Measurements from ENCODE around the gene STX18.

The STX18 gene

GRCh38 chr4:4416981-4417380 is 124.9 kb downstream of the STX18 start:
- DNase-seq: no peak

- no peak for DNase-seq
Observed at GRCh38 chr4:4415806-4416805, 125.7 kb downstream of the STX18 start.

- DNase-seq: no peak
Observed at GRCh38 chr4:4415107-4415805, 126.6 kb downstream of the STX18 start.

- no peak for DNase-seq
Observed at GRCh38 chr4:4413806-4414205, 128.0 kb downstream of the STX18 start.

- DNase-seq: no peak
Observed at GRCh38 chr4:4413373-4413725, 128.5 kb downstream of the STX18 start.

DNA sequence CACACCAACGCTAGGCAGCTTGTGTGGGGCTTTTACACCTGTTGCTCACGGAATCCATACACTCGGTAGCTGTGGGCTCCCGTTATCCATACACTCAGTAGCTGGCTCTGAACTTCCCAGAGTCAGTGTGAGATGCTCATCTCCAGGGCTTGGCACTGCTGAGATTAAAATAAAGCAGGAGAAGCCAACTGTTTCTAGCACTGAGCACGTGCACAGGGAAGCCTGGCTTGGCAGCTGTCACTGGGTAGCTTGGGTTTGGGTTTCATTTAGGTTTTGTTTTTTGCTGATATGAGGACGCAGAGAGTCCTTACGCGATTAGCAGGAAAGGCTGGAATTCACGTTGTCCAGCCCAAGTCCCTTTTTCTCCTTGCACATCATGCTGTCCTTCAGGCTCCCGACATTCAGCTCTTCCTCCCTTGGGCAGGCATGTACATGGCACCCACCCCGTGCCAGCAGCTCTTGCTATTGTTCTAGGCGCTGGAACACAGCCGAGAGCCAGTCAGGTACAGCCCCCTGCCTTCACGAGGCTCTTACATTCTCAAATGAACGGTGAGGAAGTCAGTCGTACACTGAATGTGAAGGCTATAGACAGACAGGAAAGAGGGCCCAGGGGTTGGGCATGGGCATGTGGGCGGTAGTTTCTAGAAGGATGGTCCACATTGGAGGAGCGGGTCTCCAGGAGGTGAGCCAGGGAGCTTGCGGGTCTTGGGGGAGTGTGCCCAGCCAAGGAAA is 129.0 kb downstream of the STX18 start:
- DNase-seq: no peak

- no peak for DNase-seq
Observed at GRCh38 chr4:4411906-4412305, 129.9 kb downstream of the STX18 start.

GRCh38 chr4:4410271-4410670 is 131.6 kb downstream of the STX18 start:
- DNase-seq: no peak

- no peak for DNase-seq
Observed at GRCh38 chr4:4409416-4410115, 132.3 kb downstream of the STX18 start.

DNA sequence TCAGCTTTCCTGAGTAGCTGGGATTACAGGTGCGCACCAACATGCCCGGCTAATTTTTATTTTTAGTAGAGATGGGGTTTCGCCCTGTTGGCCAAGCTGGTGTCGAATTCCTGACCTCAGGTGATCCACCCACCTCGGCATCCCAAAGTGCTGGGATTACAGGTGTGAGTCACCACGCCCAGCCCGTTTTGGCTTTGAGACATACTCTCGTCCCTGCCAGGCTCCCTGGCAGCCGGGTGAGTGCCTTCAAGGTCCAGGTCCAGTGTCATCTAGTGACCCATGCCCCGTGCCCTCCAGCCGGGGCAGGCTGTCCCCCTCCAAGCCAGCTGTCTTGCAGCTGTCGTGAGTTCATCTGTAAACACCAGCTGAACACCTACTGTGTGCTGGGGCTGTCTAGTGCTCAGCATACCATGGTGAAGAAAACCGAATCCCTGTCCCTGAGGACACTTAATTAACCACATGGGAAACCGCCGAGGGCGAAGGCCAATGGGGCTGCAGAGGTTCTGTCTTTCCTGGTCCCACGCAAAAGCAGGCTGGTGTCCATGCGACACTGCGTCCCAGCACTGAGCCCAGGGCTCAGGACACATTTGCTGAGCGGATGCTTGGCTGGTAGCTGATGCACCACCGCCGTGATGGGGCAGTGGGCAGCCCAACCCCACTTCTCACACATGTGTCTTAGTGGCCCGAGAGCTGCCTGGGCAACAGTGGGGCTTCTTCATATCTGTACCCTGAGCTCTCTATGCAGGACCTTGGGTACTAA is 133.1 kb downstream of the STX18 start:
- no peak for DNase-seq

DNA sequence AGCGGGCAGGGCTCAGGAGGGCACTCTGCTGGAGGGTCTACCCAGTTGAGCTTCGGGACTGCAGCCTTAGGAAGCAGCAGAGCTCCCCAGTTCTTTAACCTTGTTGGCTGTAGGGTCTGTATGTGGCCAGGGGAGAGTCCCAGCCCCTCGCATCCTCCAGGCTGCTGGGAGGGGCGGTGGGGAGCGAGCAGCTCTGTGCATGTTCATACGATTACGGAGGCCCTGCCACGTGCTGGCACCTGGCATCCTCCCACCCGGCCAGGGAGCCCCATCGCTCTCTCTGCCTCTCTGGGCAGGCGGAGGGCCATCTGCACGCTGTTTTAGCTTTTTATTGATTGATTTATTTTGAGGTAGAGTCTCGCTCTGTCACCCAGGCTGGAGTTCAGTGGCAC is 133.7 kb downstream of the STX18 start:
- DNase-seq: no peak

- no peak for DNase-seq
Observed at GRCh38 chr4:4407299-4408131, 134.3 kb downstream of the STX18 start.

DNA sequence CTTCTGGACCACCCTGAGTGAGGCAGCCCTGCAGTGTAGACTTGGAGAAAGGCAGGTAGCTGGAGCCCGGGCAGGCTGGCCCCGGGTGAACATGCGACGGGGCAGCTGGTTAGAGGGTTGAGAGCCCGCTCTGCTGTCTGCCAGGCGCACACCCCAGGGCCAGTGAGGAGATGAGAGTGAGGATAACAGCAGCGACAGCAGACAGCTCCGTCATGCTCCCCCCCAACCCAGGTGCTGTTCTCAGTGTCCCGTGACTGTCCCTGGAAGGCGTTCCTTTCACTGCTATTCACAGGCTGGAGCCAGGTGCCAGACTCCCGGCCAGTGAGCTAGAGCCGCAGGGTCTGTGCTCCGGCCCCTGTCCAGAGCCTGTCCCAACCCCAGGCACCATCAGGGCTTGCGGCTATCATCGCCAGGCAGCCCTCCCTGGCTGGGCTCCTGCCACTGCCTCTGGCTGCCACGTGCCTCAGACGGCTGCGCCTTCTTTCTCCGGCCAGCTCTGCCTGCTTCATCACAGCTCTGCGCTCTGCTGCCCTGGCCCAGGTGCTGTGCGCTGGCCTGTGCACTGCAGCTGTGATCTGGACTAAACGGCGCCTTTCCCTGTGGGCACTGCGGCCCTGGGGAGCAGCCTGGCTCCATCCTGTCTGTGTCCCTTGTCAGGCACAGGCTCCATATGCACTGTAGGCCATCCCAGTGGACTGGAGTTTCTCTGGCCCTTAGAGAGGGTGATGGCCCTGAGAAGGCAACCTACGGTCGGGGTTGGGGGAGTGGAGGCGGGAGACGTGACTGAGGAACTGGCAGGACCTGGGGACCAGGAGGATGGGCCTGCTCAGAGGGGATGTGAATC is 135.2 kb downstream of the STX18 start:
- no peak for DNase-seq

- DNase-seq: no peak
Observed at GRCh38 chr4:4405358-4405962, 136.4 kb downstream of the STX18 start.

DNA sequence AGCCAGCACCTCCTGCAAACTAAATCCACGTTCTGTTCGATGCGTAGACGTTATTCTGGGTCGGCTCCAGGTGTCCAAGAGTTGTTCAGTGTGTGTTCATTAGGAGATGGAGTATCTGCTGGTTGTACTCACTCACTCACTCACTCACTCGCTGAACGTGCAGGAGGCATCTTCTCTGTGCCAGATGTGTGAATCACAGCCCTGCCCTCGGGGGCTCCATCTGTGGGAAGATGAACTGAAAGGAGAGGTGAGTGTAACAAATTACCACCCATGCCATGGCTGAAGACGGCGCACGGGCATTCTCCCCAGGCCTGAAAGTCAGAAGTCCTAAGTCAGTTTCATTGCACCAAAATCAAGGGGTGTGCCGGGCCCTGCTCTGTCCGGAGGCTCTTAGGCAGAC is 138.9 kb downstream of the STX18 start:
- DNase-seq: no peak

DNA sequence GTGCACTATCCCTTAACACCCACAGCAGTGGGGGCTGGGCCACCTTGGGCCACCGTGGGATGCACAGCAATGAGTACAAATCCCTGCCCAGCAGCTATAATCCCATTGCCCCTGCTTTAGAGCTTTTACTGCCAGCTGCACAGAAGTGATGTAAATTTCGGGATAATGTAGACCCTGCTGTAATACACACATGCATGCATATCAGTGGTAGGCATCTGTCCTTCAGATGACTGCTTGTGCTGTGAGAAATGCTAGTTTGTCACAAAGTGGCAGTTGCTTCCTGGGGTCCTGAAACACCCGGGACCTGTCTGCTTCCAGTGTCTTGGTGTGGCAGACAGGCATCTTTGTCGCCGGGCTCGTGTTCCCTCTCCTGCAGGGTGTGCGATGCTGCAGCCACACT is 140.8 kb downstream of the STX18 start:
- no peak for DNase-seq

DNA sequence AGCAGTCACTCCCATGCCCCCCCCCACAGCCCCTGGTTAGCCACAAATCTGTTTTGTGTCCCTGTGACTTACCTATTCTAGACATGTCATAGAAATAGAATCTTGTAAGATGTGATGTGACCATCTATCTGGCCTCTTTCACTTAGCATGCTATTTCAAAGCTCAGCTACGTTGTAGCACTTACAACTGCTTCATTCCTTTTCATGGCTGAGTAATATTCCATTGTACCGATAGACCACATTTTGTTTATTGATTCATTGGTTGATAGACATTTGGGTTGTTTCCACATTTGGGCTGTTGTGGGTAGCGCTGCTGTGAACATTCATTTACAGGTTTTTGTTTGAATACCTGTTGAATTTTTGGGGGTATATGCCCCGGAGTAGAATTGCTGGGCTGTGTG is 143.4 kb downstream of the STX18 start:
- no peak for DNase-seq

GRCh38 chr4:4397441-4397819 is 144.4 kb downstream of the STX18 start:
- DNase-seq: no peak

DNA sequence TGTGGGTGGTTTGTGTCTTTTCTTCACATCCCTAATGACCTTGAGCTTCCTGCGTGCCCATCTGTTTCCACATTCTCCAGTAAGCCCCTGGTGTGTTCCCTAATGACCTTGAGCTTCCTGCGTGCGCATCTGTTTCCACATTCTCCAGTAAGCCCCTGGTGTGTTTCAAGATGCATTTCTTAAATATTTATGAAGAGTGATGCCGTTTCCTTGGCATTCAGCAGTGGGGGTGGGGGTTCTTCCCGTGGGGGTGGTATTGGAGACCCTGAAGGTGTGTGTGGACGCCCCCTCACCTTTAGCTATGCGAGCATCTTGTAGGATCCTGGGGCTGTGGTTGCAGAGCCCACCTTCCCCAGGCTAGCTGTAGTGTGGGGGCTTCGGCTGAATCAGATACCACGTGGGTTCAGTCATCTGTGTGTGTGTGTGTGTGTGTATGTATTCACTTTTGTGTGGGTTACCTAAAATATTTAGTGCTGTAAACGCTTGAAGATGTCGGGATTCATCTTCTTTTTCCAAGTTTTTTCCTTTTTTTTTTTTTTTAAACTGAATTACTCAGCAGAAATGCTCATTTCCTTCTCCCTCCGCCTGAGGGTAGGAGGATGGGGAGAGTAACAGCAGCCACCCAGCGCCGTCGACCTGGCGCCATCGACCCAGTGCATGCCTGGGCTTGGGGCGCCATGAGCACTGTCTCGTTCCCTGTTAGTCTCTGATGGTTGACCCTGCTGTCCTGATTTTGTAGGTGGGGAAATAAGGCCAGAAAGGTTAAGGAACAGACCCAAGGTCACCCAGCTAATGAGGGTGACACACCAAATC is 145.0 kb downstream of the STX18 start:
- no peak for DNase-seq
